22Rv1 (cell line): ENCODE measurements around the gene TSPAN10.

Source experiments
- H3K27ac ChIP-seq: fragments of 450-650 bp; 2 replicates; pipeline ENCODE4 v1.5.1; 2017
- ZFX ChIP-seq: fragments of 450-650 bp; IDR thresholded peaks from 2 replicates; pipeline ENCODE4 v1.6.1; 2017; ENCODE audit warnings: antibody characterized with exemption, borderline replicate concordance
- TF ChIP-seq, protein P1 (sequence below): fragments of 450-650 bp; IDR thresholded peaks from 2 replicates; pipeline ENCODE4 v1.5.1; 2017; ENCODE audit warnings: mild to moderate bottlenecking

Gene TSPAN10

DNA sequence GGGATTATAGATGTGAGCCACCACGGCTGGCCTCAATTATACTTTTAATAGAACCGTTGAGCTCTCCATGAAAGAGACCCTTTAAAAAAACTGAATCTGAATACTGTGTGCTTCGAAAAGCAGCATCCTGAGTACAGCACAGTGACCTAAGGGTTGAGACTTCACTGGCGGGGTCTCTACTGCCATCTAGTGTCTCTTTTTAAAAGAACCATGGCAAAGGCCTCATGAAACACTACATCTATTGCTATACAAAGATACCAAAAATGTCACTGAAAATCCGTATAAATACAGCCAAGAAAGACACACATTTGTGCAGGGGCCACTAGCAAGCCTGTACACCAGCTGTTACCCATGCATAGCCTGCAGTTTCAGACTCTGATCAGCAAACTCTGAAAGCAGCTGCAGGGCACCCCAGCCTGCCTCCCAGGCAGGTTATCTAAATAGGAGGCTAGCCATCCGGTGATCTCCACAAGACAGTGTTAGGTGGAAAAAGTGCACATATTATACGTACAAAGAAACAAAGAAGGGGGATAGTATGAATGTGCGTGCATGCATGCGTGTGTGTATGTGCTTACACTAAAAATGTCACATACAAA is 35.4 kb upstream of the TSPAN10 start:
- TF ChIP-seq, protein P1, sequence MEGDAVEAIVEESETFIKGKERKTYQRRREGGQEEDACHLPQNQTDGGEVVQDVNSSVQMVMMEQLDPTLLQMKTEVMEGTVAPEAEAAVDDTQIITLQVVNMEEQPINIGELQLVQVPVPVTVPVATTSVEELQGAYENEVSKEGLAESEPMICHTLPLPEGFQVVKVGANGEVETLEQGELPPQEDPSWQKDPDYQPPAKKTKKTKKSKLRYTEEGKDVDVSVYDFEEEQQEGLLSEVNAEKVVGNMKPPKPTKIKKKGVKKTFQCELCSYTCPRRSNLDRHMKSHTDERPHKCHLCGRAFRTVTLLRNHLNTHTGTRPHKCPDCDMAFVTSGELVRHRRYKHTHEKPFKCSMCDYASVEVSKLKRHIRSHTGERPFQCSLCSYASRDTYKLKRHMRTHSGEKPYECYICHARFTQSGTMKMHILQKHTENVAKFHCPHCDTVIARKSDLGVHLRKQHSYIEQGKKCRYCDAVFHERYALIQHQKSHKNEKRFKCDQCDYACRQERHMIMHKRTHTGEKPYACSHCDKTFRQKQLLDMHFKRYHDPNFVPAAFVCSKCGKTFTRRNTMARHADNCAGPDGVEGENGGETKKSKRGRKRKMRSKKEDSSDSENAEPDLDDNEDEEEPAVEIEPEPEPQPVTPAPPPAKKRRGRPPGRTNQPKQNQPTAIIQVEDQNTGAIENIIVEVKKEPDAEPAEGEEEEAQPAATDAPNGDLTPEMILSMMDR: peak; percentile 92
- no peak for TF ChIP-seq ZFX
- no peak overlapping the region for H3K27ac ChIP-seq

DNA sequence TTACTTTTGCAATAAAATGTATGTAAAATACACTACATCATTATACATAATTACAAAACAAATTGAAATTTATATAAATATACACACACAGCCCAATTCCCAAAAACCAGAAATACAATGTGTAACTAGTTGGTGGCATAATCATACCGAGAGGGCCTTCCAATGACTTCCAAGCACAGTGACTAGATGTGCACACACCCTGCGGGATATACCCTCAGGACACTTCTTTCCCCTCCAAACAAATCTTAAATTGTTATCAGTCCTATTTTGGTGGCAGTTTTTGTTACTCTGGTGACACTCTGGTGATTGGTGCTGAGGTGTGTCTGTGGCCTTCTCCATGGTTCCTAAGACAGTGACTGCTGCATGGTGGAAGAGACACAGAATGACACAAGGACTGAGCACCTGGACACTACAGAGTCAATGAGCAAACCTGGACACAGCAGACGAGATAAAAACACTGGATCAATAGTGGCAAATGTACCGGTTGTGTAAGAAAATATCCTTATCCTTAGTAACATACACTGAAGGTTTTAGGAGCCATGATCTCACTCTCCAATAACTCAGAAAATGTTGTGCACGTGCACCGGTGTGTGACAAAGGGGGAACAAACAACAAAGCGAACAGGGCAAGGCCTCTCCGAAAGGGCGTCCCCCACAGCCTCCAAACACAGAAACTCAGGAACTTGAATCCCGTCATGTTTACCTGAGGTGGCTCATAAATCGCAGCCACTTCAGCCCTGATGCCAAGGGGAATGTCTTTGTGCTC is 33.0 kb upstream of the TSPAN10 start:
- H3K27ac ChIP-seq: no peak overlapping the region
- TF ChIP-seq, protein P1: no peak
- no peak for TF ChIP-seq ZFX

DNA sequence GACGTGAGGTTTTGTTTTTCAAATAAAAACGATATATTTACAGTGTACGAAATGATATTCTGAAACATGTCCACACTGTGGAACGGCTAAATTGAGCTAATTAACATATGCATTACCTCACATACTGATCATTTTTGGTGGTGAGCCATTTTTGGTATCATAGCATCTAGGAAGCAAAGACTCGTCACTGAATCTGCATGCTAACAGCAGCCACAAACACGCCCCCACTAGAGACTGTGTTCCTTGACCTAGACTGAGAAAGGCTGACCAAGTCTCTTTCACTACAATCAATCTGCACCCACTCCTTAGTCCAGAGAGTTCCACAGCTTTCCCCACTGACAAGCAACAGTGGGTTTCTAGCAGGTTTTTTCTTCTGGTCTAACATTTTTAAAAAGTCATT is 29.6 kb upstream of the TSPAN10 start:
- TF ChIP-seq, protein P1: no peak
- no peak for TF ChIP-seq ZFX
- H3K27ac ChIP-seq: no peak overlapping the region

DNA sequence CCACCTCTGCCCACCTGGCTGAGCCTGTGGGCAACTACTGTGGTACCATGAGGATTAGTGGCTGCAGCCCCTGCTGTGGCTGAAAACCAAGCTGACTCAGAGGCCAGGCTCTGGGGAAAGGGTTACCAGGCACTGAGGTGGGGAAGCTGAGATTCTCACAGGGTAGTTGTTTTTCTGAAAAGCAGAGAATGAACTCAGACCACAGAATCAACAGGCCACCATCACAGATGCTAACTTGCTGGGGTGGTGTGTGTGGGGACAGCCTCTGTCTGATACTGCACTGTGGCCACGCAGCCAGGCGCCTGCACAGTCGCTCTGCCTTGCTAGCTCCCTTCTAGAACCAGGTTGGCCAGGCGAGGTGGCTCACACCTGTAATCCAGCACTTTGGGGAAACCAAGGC is 28.9 kb upstream of the TSPAN10 start:
- no peak for TF ChIP-seq ZFX
- TF ChIP-seq, protein P1: no peak

DNA sequence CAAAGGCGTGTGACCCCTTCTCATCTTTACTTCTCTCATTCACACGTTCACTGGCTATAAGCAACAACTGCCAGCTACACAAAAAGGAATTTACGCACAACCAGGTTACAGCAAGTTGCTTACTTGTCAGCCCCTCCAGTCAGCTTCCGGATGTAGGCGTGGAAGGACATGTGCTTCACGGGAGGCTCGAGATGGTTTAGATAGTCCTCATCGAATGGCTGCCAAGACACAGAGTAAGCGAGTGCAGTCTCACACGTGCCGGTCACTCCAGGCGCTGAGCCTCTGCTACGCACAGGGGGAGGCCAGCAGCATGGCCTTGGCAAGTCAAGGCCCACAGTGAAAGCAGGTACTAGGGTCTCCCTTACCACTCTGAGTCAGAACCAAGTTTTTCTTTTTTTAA is 28.4 kb upstream of the TSPAN10 start:
- no peak for TF ChIP-seq ZFX
- TF ChIP-seq, protein P1: no peak
- H3K27ac ChIP-seq: no peak overlapping the region

More for the DNA sequence above, 28.9 kb upstream of the TSPAN10 start:
- no peak overlapping the region for H3K27ac ChIP-seq

DNA sequence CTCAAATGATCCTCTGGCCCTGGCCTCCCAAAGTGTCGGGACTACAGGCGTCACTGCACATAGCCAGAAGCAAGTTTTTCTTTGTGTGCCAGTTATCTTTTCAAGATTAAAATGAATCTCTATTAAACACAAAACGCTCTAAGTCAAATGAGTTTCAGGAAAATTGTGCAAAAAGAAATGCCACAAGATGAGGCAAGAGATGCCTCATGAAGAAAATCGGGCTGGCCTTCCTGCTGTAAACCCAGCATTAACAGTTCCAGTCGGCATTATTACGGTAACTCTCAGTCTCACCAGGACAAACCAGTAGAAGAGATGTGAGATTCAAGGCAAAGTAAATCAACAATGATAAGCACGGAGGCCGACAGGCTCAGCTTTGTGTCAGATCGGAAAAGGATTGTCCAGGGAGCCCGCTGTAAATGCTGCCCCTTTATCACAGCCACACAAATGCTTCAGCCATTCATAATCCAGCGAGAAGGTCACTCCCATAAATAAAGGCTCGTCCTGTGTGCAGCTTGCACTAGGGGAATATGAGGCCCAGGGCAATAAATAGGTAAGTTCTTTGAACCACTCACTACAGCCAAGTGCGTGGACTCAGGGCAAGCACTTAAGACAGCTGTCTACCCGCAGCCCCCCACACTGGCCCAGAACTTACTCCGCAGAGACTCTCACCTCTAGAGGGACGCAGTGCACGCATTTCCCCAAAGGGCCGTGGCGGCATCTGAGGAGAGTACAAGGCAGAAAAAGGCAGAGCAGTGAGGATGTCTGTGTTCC is 27.3 kb upstream of the TSPAN10 start:
- TF ChIP-seq, protein P1: no peak
- no peak for TF ChIP-seq ZFX
- no peak overlapping the region for H3K27ac ChIP-seq
